ENCODE data around the gene UTY. TPM values are rescaled to one million over a fixed set of nuclear protein-coding genes. Genes with fewer than 3 reads are reported as not detected.

Gene UTY
- total and polyA plus RNA-seq, 9 of the 15 experiments (the other 6 are each of a cell fraction or from before 2014, with no cell fraction given): 0.09 TPM; not detected in 8

Other genes starting within 250 kb of the UTY start
- gene TMSB4Y, start 223.9 kb upstream of the UTY start, total RNA-seq (2014; rRNA removed): not detected in 2 replicates
- gene TMSB4Y, start 223.9 kb upstream of the UTY start, total RNA-seq (2014; rRNA removed; fragmentation: Illumina TruSeq; extraction: Trizol): not detected in 2 replicates
- not detected in 2 replicates for gene TMSB4Y, start 223.9 kb upstream of the UTY start, total RNA-seq (2015; rRNA removed; fragmentation: Illumina TruSeq; extraction: Trizol)
- gene TMSB4Y, start 223.9 kb upstream of the UTY start, total RNA-seq (2021): not detected in 2 replicates
- gene TMSB4Y, start 223.9 kb upstream of the UTY start, polyA plus RNA-seq (2011; rRNA removed): not detected in 2 replicates
- not detected in 2 replicates for gene TMSB4Y, start 223.9 kb upstream of the UTY start, polyA plus RNA-seq (2014; fragmentation: Illumina TruSeq; extraction: Trizol)
- not detected for gene TMSB4Y, start 223.9 kb upstream of the UTY start, polyA plus RNA-seq (2014; fragmentation: Nextera tagmentation; extraction: Ambion mirVana)
- gene TMSB4Y, start 223.9 kb upstream of the UTY start, polyA plus RNA-seq (2014; rRNA removed): not detected in 2 replicates